Naive thymus-derived CD8-positive, alpha-beta T cell (primary cell): ENCODE measurements around the gene AP1G2. TPM values are rescaled to one million over a fixed set of nuclear protein-coding genes. Genes with fewer than 3 reads are reported as not detected.
A peak's percentile ranks its signal among the peaks of the same experiment; 100 is the strongest.
"Not testable (repeated sequence)": the region's sequence is repeated elsewhere in the genome, so short reads cannot be mapped to it uniquely, and the experiment has no call there.

Experiments used
- ATAC-seq, 2 donors: fragments of 150-1000 bp; cut with Tn5 transposase in 1 of 2; sonication (Bioruptor Pico), chemical (Tn5 transposase) in 1 of 2; 1 replicate in 1 of 2; 2 replicates in 1 of 2; pipeline ENCODE4 v1.10.0; 2021; ENCODE audit warnings: mild to moderate bottlenecking in 2 of 2, moderate library complexity in 2 of 2
- POLR2A ChIA-PET: fragments of 350-600 bp; sonication (Branson Sonifier 250); formaldehyde crosslinking; loops from one replicate; lab custom pipeline; 2021; ENCODE audit warnings: antibody characterized with exemption; lab: Charles Lee
- DNase-seq, 10 donors: peaks; one replicate each; pipeline versions ENCODE4 v3.0.0 to v3.0.0-alpha.2; 2020 to 2022
- H3K27ac Mint-ChIP-seq, 10 donors: one replicate each; pipeline ENCODE4 v1.8.0; 2020 to 2022; ENCODE audit warnings: mild to moderate bottlenecking in 10 of 10, mixed read lengths in 10 of 10, moderate library complexity in 4 of 10, inconsistent platforms in 1 of 10
- H3K27me3 Mint-ChIP-seq, 5 donors: one replicate each; pipeline ENCODE4 v1.8.0; 2021 to 2022; ENCODE audit warnings: mixed read lengths in 5 of 5
- H3K36me3 Mint-ChIP-seq, 3 donors: one replicate each; pipeline ENCODE4 v1.8.0; 2020 to 2022; ENCODE audit warnings: mixed read lengths in 3 of 3, mild to moderate bottlenecking in 2 of 3, inconsistent platforms in 1 of 3
- H3K4me1 Mint-ChIP-seq, 4 donors: one replicate each; pipeline ENCODE4 v1.8.0; 2021 to 2022; ENCODE audit warnings: mixed read lengths in 4 of 4
- H3K4me3 Mint-ChIP-seq, 10 donors: one replicate each; pipeline ENCODE4 v1.8.0; 2020 to 2022; ENCODE audit warnings: mild to moderate bottlenecking in 10 of 10, mixed read lengths in 10 of 10, moderate library complexity in 6 of 10, inconsistent platforms in 1 of 10
- H3K9me3 Mint-ChIP-seq, 9 donors: one replicate each; pipeline ENCODE4 v1.8.0; 2020 to 2022; ENCODE audit warnings: mixed read lengths in 9 of 9, mild to moderate bottlenecking in 3 of 9, inconsistent platforms in 1 of 9, moderate library complexity in 1 of 9
- polyA plus RNA-seq, 3 donors: library from polyadenylated mRNA; unstranded; fragments of 300-500 nt; fragmentation: Illumina TruSeq; gene quantifications; one replicate each; pipeline ENCODE4 v1.2.3, GENCODE V29; 2021
- total RNA-seq, 8 experiments: library from RNA in 2 of 8; stranded (reverse) in 2 of 8; gene quantifications; one replicate each; pipeline ENCODE4 v1.2.3 and lab custom pipeline; 2021 to 2026

AP1G2 gene
- total and polyA plus RNA-seq, 5 experiments from 2014 or later = 67.8 to 529 (median 91.4) TPM

DNA sequence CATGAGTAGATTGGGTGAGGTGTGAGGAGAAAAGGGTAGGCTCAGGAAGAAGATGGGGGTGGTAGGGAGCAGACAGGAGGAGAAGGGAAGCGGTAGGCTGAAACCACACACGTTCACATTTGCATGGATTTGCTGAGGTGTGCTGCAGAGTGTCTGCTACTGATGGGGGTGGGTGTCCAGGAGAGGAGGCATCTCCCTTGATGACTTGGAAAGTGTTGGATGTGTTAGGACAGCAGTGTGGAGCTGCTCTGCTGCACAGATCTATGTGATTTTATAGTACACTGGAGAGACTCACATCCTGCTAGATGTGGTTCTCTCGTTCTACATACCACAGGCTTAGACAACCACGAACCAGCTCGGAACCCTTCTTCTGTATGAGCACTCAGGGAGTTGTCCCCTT, 25.3 kb downstream of the AP1G2 start:
- no peak overlapping the region for H3K4me3 Mint-ChIP-seq
- H3K4me1 Mint-ChIP-seq = no peaks in the 10 kb centered on the region
- POLR2A ChIA-PET = interaction anchor here (0.7 to 1.1 kb wide), 3 partner anchors 15 to 564 kb away, joined by 3 to 4 read pairs (median 4); no protein-coding TSS in a partner anchor
- no peak for ATAC-seq
- no peak for DNase-seq
- H3K27ac Mint-ChIP-seq = peak overlapping the region in 2 of 10 donors; percentile 15 to 21
- peaks cover 0 to 3% (median 0%) of the 10 kb centered on the region in 5 donors for H3K27me3 Mint-ChIP-seq
- H3K36me3 Mint-ChIP-seq = no peaks in the 10 kb centered on the region
- no peaks in the 10 kb centered on the region for H3K9me3 Mint-ChIP-seq

DNA sequence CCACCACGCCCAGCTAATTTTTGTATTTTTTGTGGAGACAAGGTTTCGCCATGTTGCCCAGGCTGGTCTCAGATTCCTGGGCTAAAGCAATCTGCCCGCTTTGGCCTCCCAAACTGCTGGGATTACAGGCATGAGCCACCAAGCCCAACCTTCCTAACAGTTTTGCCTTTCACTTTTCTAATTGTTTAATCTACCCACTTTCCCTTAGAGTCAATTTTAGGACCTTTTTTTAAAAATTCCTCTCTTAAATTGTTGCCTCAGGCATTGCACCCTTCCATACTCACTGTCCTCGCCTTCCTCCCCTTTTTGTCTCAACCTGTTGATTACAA, 27.5 kb downstream of the AP1G2 start:
- no peak for DNase-seq
- POLR2A ChIA-PET = no interaction called here
- Mint-ChIP-seq H3K27me3 (peaks cover 0 to 3% (median 0%) of the 10 kb centered on the region in 5 donors), H3K4me1 (no peaks in the 10 kb centered on the region), H3K36me3 (no peaks in the 10 kb centered on the region), H3K9me3 (no peaks in the 10 kb centered on the region), H3K27ac (peak overlapping the region in 1 of 10 donors; percentile 21), H3K4me3 (no peak overlapping the region)
- ATAC-seq = no peak

DNA sequence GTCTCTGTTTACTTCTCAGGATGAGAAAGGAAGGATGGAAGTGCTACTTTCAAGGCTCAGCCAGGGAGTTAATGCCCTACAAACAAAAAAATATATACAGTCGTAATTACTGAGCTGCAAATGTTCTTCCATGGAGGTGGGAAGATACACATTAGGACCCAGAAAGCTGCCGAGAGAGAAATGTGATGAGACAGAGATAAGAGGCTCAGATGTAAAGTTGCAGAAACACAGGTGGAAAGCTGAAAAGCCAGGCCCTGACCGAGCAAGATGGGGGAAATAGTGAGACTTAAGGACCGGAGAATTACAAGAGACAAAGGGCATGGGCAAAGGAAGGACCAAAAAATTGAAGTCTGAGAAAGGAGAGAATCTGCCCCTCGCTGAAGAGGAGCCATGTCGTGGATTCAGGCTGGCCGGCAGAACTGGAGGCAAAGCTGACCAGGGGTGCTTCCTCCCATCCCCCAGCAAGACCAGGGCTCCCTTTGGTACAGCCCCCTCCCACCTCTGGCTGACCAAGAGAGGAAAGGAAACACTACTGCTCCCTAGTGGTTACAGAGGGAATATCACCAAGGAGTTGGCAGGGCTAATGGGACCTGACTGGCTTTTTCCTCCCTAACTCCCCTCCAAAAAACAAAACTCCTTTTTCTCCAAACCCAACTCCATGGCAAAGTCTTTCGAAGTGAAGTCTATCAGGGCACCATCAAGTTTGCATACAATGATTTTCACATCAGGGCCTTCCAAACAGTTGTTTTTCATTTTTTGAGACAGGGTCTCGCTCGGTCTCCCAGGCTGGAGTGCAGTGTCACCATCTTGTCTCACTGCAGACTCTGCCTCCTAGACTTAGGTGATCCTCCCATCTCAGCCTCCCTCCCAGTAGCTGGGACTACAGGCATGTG, 28.1 kb downstream of the AP1G2 start:
- no peak overlapping the region for H3K4me3 Mint-ChIP-seq
- POLR2A ChIA-PET = no interaction called here

DNA sequence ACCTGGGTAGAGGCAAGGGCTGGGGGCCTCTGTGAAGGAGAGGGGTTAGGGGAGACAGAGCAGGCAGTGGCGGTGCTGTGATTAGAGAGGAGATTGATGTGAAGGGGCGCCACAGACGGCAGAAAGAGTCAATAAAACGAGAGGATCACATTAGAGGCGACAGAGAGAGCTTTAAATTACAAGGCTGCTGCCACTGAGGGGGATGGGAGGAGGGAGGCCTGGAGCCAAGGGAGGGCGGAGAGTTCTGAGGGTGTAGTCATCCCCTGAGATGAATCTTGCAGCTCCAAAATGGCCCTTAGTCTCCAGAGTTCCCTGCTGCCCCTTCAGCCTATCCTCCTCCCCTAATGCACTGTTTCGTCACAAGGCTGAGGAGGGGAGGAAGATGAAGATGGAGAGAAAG, 28.8 kb downstream of the AP1G2 start:
- H3K9me3 Mint-ChIP-seq = no peaks in the 10 kb centered on the region
- no peaks in the 10 kb centered on the region for H3K4me1 Mint-ChIP-seq
- ATAC-seq = no peak
- POLR2A ChIA-PET = no interaction called here
- no peak overlapping the region for H3K27ac Mint-ChIP-seq
- H3K36me3 Mint-ChIP-seq = no peaks in the 10 kb centered on the region
- DNase-seq = peak in 1 of 10 donors; percentile 41
- peaks cover 0 to 3% (median 0%) of the 10 kb centered on the region in 5 donors for H3K27me3 Mint-ChIP-seq
- no peak overlapping the region for H3K4me3 Mint-ChIP-seq

More for the DNA sequence above, 28.1 kb downstream of the AP1G2 start:
- no peaks in the 10 kb centered on the region for H3K4me1 Mint-ChIP-seq
- peak in 5 of 10 donors; percentile 30 to 56 (median 45) for DNase-seq
- no peaks in the 10 kb centered on the region for H3K36me3 Mint-ChIP-seq
- H3K9me3 Mint-ChIP-seq = no peaks in the 10 kb centered on the region
- H3K27me3 Mint-ChIP-seq = peaks cover 0 to 3% (median 0%) of the 10 kb centered on the region in 5 donors
- peak; percentile 55 to 80 for ATAC-seq
- H3K27ac Mint-ChIP-seq = peak overlapping the region in 1 of 10 donors; percentile 21

DNA sequence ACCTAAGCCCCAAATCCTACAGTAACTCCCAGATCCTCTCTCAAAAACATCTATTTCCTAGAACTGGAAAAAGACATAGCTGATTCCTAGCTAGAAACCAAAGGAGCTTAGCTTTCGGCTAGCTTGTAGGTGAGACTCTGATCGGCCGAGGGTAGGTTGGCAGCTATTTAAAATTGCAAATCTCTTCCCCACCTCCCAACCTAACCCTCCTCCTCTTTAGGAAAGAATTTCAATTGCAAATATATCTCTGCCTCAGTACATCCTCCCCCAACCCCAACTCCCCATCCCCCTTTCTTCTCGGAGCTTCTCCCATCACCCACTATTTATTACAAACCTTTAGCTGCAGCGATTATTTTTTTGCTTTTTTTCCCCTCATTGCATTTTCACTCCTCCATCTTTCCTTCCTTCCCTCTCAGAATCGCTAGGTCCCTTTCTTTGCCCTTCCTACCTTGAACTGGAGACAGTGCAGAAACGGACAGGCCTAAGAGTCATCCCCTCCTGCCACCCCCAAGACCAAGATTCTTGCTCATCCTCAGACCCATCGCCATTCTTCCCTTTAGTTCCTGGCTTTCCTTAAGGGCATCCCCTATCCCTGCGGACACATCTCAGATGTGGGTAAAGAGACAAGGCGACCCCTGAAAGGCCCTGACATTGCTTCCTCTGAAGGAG, 29.4 kb downstream of the AP1G2 start:
- DNase-seq (peak in 1 of 10 donors; percentile 35), ATAC-seq (no peak)
- Mint-ChIP-seq H3K36me3 (no peaks in the 10 kb centered on the region), H3K9me3 (no peaks in the 10 kb centered on the region), H3K27ac (no peak overlapping the region), H3K4me1 (no peaks in the 10 kb centered on the region), H3K4me3 (no peak overlapping the region), H3K27me3 (peaks cover 0 to 3% (median 0%) of the 10 kb centered on the region in 5 donors)
- POLR2A ChIA-PET = interaction anchor here (0.5 kb wide), 1 partner anchor 26 kb away, joined by 3 read pairs; no protein-coding TSS in a partner anchor

DNA sequence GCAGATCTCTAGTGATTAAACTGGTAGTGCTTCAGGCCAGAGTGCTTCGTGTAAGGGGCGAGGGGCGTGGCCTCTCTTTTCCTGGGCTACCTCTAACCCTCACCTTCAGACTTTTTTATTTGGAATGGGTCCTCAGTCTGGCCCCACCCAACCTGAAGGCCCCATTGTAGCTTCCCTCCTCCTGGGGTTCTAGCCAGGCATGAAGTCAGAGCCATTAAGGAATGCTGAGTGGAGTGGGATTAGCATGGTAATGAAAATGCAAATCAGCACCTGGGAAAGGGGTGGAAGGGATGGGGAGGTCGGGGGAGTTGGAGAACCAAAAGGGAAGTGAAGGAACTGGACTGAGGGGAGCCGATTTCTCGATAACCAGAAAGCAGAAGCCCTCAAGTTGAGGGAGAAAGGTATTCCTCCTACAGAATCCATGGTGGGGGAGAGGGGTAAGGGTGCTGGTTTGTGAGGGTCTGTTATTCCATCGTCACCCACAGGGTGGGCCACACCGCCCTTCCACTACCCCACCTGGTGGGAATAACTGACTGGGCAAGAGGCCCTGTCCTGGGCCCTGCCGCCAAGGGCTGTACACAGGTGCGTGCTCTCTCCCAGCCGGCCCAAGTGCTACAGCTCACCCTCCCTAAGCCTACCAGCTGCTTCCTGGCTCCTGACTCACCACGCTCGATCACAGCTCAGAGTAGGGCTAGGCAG, 30.1 kb downstream of the AP1G2 start:
- POLR2A ChIA-PET = interaction anchor here (0.5 kb wide), 1 partner anchor 25 kb away, joined by 3 read pairs; no protein-coding TSS in a partner anchor
- Mint-ChIP-seq H3K27ac (peak overlapping the region in 2 of 10 donors; percentile 26 to 27), H3K4me3 (no peak overlapping the region), H3K27me3 (peaks cover 0 to 3% (median 0%) of the 10 kb centered on the region in 5 donors), H3K36me3 (no peaks in the 10 kb centered on the region), H3K4me1 (no peaks in the 10 kb centered on the region), H3K9me3 (no peaks in the 10 kb centered on the region)
- DNase-seq (no peak), ATAC-seq (no peak)

DNA sequence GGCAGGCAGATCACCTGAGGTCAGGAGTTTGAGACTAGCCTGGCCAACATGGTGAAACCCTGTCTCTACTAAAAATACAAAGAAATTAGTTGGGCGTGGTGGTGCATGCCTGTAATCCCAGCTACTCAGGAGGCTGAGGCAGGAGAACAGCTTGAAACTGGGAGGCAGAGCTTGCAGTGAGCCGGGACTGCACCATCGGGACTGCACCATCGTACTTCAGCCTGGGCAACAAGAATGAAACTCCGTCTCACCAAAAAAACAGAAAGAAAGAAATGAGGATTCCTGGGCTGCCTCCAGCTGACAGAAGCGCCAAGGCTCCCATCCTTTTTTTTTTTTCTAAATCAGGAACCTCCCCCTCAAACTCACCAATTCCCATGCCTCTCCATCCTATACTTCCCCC, 30.7 kb downstream of the AP1G2 start:
- H3K36me3 Mint-ChIP-seq, POLR2A ChIA-PET, H3K4me1 Mint-ChIP-seq, ATAC-seq, DNase-seq, H3K9me3 Mint-ChIP-seq, H3K27me3 Mint-ChIP-seq, H3K4me3 Mint-ChIP-seq: not testable (repeated sequence)
- H3K27ac Mint-ChIP-seq = peak overlapping the region in 1 of 10 donors; percentile 26

DNA sequence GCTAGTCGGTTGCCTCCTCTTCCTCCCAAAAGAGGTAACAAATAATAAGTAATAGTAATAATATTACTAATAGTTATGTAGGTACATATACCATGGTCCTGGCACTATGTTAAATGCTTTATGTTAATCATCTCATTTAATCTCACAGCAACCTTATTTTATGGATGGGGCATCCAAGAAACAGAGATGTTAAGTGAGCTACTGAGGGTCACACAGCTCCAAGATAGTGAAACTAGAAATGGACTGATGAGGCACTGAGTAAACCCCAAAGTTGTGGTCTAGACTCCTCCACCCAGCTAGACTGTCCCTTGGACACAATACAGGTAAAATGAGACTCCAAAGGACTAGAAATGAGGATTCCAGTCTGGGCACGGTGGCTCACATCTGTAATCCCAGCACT, 31.1 kb downstream of the AP1G2 start:
- no peaks in the 10 kb centered on the region for H3K27me3 Mint-ChIP-seq
- ATAC-seq (no peak), DNase-seq (no peak)
- no peaks in the 10 kb centered on the region for H3K4me1 Mint-ChIP-seq
- H3K36me3 Mint-ChIP-seq = no peaks in the 10 kb centered on the region
- no peak overlapping the region for H3K27ac Mint-ChIP-seq
- POLR2A ChIA-PET = no interaction called here
- H3K9me3 Mint-ChIP-seq = no peaks in the 10 kb centered on the region
- H3K4me3 Mint-ChIP-seq = no peak overlapping the region

DNA sequence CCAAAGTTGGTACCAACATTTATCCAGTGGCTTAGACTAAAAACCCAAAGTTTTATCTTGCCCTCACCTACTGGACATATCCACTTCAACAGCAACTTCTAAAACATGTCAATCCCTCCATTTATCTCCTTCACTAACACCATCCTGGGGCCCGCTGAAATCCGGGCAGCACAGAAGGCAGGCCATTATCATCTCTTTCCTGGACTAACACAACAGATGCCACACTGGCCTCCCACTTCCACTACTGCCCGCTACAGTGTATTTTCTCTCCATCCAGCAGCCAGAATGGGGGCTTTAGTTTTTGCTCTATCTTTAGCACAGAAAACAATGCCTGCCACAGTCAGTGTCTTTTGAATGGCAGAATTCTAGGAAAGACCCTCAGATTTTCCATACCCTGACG, 31.6 kb downstream of the AP1G2 start:
- no peaks in the 10 kb centered on the region for H3K9me3 Mint-ChIP-seq
- DNase-seq = no peak
- no peak overlapping the region for H3K4me3 Mint-ChIP-seq
- POLR2A ChIA-PET = no interaction called here
- peaks cover 0 to 2% (median 0%) of the 10 kb centered on the region in 4 donors for H3K4me1 Mint-ChIP-seq
- peak overlapping the region in 1 of 10 donors; percentile 15 for H3K27ac Mint-ChIP-seq
- ATAC-seq = no peak
- no peaks in the 10 kb centered on the region for H3K36me3 Mint-ChIP-seq
- no peaks in the 10 kb centered on the region for H3K27me3 Mint-ChIP-seq

DNA sequence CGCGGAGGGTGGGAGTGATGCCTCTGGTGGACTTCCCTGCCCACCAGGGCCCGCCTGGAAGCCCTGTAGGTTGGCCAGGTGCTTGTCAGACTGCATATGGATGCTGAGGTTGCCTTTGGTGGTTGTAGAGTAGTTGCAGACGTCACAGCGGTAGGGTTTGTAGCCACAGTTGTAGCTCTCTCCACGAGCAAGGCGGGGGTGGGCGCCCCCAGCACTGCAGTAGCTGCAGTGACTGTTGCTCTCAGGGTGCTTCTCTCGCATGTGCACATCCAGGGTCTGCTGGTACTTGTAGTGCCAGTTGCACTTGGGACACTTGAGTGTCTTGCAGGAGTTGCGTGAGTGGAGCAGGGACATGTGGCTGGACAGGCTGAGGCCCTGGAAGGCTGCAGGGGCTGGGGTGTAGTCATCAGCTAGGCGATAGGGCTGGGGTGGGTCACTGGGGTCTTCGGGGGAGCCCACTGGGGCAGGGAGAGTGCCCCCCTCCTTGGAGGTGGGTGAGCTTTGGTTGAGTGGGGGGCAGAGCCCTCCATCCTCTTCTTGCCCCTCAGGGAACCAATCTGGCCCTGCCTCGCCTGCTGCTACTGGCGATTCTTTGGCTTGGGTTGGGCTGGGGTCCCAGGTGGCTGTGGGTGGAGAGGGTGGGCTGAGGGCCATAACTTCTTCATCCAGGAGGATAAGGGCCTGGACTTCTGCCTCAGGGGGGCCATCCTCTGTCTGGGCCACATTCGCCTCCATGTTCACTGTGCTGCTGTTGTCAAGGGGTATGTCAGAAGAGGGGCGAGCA, 33.7 kb downstream of the AP1G2 start:
- POLR2A ChIA-PET = interaction anchor here (1.1 to 1.2 kb wide), 2 partner anchors 26 to 212 kb away, joined by 3 read pairs; partner anchors contain the start of gene PABPN1
- no peaks in the 10 kb centered on the region for H3K9me3 Mint-ChIP-seq
- no peaks in the 10 kb centered on the region for H3K27me3 Mint-ChIP-seq

DNA sequence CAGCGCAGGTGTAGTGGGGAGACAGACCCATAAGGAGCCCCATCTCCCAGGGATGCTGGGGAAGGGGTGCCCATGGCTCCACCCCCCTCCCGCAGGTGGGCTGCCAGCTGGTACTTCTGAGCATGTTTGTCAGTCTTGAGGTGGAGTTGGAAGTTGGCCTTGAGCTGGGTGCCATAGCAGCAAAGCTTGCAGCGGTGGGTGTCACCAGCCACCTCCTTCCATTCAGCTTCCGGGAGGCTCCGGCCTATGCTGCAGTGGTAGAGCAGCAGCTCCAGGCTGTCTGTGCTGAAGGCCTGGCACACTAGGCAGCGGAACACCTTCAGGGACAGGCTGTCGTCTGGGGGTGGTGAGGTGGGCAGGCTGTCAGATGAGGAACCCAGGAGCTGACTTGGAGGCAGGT, 34.9 kb downstream of the AP1G2 start:
- Mint-ChIP-seq H3K9me3 (no peaks in the 10 kb centered on the region), H3K36me3 (no peaks in the 10 kb centered on the region), H3K27me3 (no peaks in the 10 kb centered on the region), H3K27ac (no peak overlapping the region), H3K4me1 (peaks cover 0 to 15% (median 4%) of the 10 kb centered on the region in 4 donors), H3K4me3 (no peak overlapping the region)
- ATAC-seq (no peak), DNase-seq (no peak)
- POLR2A ChIA-PET = interaction anchor here (1.2 kb wide), 1 partner anchor 211 kb away, joined by 3 read pairs; the partner anchor contains the start of gene PABPN1

More for the DNA sequence above, 33.7 kb downstream of the AP1G2 start:
- no peak for ATAC-seq
- no peak for DNase-seq
- H3K4me1 Mint-ChIP-seq = peaks cover 0 to 11% (median 4%) of the 10 kb centered on the region in 4 donors
- no peak overlapping the region for H3K27ac Mint-ChIP-seq
- no peaks in the 10 kb centered on the region for H3K36me3 Mint-ChIP-seq
- H3K4me3 Mint-ChIP-seq = peak overlapping the region in 1 of 10 donors; percentile 44

DNA sequence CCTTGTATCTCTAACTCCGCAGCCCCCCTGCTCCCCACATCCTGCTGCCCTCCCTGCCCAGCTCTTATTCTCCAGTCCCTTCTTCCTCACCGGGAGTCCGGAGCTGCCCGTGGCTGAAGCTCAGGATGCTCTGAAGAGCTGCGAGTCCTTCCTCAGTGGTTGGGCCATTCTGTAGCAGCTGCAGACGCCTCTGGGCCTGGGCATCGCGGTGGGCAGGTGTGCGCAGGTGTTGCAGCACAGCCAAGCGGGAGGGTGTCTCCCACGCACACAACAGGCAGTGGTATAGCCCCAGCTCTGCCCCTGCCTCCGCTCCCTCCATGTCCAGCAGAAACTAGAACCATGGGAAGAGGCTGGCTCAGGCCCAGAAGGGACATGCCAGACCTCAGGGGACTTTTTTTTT, 36.2 kb downstream of the AP1G2 start:
- DNase-seq (no peak), ATAC-seq (no peak)
- H3K27me3 Mint-ChIP-seq = no peaks in the 10 kb centered on the region
- H3K9me3 Mint-ChIP-seq = no peaks in the 10 kb centered on the region
- H3K4me1 Mint-ChIP-seq = peaks cover 0 to 17% (median 4%) of the 10 kb centered on the region in 4 donors
- no peak overlapping the region for H3K27ac Mint-ChIP-seq
- POLR2A ChIA-PET = interaction anchor here (0.7 kb wide), 1 partner anchor 208 kb away, joined by 4 read pairs; no protein-coding TSS in a partner anchor
- H3K36me3 Mint-ChIP-seq = no peaks in the 10 kb centered on the region
- no peak overlapping the region for H3K4me3 Mint-ChIP-seq
